Fibroblast of the aortic adventitia (primary cell): Measurements from ENCODE around the gene KCNAB1. TPM values are rescaled to one million over a fixed set of nuclear protein-coding genes. Genes with fewer than 3 reads are reported as not detected.

Experiments used
- DNase-seq: peaks from one replicate; pipeline ENCODE4 v3.0.0-alpha.2; 2010; ENCODE audit warnings: low read depth
- H3K4me3 ChIP-seq: 2 replicates; pipeline ENCODE4 v1.5.1; 2011; ENCODE audit warnings: low read depth, mild to moderate bottlenecking, control low read depth, low read length, moderate library complexity
- CTCF ChIP-seq: IDR thresholded peaks from 2 replicates; pipeline ENCODE4 v1.5.1; 2011; ENCODE audit warnings: mild to moderate bottlenecking, low read length, control low read depth, inconsistent platforms; ENCODE audit not compliant: insufficient read depth
- total RNA-seq: library from RNA; depleted of rRNA; stranded (reverse); fragments of >200 nt; gene quantifications from 2 replicates; pipeline ENCODE4 v1.2.3, GENCODE V29; 2012; ENCODE audit warnings: low replicate concordance

Gene KCNAB1
- total RNA-seq, 1 donor: 3.3 TPM

DNA sequence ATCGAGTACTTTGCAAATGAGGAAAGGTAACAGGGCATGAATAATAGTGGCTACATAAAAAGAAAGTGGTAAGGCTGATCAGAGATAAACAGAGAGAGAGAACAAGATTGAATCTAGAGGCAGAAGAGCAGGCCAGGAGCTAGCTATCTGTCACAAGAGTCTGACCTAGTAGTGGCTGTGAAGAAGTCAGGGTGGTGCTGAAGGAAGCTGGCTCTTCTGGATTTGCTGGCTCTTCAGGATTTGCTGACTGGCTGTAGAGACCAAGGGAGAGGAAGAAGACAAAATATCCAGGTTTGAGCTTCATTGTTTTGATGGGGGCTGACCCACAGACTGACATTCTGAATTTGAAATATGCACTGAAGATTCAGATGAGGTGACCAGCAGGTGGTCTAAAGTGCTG lies 292.2 kb downstream of the KCNAB1 start:
- DNase-seq: no peak
- TF ChIP-seq CTCF: no peak
- no peak overlapping the region for H3K4me3 ChIP-seq

- DNase-seq: no peak
- no peak overlapping the region for H3K4me3 ChIP-seq
- no peak for TF ChIP-seq CTCF
Observed at GRCh38 chr3:156413293-156413892, 293.0 kb downstream of the KCNAB1 start.

GRCh38 chr3:156416846-156417558 lies 296.6 kb downstream of the KCNAB1 start:
- DNase-seq: no peak
- no peak for TF ChIP-seq CTCF
- no peak overlapping the region for H3K4me3 ChIP-seq

DNA sequence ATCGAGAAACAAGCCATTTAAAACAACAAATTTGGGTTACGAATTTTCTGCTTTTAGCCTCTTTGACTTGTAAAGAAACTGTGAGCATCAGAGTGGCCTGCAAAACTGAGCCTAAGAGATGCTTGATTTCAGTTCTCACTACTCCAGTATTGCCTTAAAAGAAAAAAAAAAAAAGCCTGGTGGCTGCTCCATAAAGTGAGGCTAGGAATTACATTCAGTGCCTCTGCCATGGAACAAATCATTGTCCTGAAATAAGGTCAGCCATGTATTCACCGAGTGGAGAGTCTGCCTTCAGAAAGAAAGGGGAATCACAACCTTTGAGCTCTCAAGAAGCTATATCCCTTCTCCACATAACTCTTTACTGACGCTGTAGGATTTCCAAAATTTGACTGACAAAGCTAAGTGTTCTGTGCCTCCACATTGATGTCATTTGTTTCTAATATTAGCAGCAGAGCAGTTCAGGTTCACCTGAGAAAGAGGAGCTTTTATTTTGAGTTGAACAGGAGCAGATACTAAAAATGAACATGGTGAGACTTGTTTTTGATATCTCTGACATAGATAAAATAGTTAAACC lies 297.3 kb downstream of the KCNAB1 start:
- no peak for TF ChIP-seq CTCF
- H3K4me3 ChIP-seq: no peak overlapping the region
- DNase-seq: no peak

GRCh38 chr3:156418428-156418827 lies 298.1 kb downstream of the KCNAB1 start:
- no peak overlapping the region for H3K4me3 ChIP-seq
- no peak for DNase-seq
- TF ChIP-seq CTCF: no peak

DNA sequence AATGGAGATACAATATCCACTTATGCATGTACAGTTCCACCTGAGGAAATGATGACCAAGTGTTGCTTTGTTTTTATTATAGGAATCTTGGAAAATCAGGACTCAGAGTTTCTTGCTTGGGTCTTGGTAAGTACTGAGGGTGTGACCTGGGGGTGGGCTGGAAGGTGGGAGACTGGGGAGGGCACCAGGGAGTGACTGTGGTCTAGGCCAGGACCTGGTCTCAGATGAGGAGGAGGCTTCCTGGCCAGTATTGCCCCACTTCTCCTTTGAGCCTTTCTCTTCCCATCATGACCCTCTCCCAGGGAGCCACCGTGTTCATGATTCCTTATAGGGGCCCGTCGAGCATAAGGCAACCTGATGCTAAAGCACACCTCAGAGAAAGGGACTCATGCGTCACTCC lies 301.2 kb downstream of the KCNAB1 start:
- H3K4me3 ChIP-seq: no peak overlapping the region
- TF ChIP-seq CTCF: no peak
- no peak for DNase-seq

GRCh38 chr3:156424758-156425157 lies 304.4 kb downstream of the KCNAB1 start:
- TF ChIP-seq CTCF: no peak
- DNase-seq: no peak
- no peak overlapping the region for H3K4me3 ChIP-seq
